Occipital lobe (tissue), 2 donors: ENCODE measurements around the gene SH2D3A. TPM values are rescaled to one million over a fixed set of nuclear protein-coding genes. Genes with fewer than 3 reads are reported as not detected.
"Not testable (repeated sequence)": the region's sequence is repeated elsewhere in the genome, so short reads cannot be mapped to it uniquely, and the experiment has no call there.

Experiments used
- DNase-seq: peaks from one replicate; lab custom pipeline; 2025; lab: John Stamatoyannopoulos, UW
- total RNA-seq: library from RNA; depleted of rRNA; stranded (reverse); fragments of >200 nt; gene quantifications from one replicate; pipeline ENCODE4 v1.2.3, GENCODE V29; 2014

SH2D3A gene
- total RNA-seq = not detected

DNA sequence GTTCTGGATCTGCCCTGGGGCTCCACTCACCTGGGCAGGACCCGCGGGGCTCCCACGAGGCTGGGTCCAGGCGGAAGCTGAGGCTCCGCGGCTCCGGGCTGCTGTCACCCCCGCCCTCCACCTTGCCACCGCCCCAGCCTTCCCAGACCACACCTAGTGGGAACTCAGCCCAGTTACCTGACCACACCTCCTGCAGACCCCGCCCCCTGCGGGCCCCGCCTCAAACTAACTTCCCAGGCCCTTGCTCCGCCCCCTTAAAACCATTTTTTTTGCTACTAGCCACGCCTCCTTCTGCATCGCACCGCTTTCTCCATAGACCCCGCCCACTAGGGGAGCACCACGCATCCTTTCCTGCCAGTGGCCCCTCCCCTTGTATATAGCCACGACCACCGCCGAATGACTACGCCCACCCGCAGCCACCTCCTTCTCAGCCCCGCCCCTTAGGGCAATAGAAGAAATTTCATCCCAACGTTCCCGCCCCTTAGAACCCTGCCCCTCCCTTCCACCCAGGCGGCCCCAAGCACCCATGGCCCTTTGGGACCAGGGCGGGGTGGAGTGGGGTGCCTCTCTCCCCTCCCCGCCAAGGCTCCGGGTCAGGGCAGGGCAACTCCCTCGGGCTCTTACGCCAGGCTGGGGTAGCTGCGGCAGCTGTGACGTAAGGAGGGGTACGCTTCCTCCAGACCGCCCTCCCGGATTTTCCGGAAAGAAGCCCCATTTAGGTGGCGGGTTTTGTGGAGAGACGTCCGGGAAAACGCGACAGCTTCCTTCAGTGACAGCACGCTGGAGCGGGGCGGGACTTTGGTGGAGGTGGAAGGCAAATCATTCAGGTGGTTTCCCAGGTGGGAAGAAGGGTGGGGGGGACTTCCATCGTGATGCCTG lies at the start of gene SH2D3A:
Gene SH2D3A (minus strand): TSS at position 79 of the 879 bp plus-strand sequence. CDS start 3,687 bp downstream, outside the sequence.
- no peak for DNase-seq

DNA sequence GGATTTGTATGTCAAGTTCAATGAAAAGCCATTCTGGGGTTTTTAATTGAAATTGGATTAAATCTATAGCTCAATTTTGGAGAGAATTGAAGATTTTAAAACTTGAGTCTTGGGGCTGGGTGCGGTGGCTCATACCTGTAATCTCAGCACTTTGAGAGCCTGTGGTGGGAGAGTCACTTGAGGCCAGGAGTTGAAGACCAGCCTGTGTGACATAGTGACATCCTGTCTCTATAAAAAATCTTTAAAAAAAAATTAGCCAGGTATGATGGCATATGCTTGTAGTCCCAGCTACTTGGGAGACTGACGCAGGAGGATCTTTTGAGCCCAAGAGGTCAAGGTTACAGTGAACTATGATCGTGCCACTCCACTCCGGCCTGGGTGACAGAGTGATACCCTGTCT lies 46.4 kb upstream of the SH2D3A start:
- no peak for DNase-seq

DNA sequence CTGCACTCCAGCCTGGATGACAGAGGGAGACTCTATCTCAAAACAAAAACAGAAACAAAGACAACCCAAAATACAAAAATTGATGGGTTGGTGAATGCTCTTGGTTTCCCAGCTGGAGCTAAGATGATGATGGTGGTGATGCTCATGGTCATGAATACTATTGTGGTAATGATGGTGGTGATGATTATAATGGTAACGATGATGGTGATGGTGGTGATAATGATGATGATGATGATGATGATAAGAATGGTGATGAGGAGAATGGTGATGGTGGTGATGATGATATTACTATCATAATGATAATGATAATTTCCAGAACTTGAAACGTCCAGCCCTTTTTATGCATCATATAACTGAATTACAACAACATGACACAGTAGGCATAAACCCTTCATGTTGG lies 45.4 kb upstream of the SH2D3A start:
- no peak for DNase-seq

DNA sequence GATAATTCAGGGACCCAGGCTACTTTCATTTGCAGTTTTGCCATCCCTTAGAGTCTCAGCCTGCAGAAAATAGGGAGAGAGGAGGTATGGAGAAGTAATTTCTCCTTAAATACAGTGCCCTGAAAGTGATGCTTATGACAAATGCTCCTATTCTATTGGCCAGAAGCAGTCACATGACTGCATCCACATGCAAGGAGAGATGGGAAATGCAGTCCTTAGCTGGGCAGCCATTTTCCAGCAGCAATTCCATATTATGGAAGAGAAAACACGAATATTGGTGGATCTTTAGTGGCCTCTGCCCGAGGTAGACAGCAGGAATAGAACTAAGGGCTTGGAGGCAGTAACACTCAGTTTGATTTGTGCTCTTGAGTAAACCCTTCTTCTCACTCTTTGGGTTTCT lies 44.7 kb upstream of the SH2D3A start:
- DNase-seq = no peak

DNA sequence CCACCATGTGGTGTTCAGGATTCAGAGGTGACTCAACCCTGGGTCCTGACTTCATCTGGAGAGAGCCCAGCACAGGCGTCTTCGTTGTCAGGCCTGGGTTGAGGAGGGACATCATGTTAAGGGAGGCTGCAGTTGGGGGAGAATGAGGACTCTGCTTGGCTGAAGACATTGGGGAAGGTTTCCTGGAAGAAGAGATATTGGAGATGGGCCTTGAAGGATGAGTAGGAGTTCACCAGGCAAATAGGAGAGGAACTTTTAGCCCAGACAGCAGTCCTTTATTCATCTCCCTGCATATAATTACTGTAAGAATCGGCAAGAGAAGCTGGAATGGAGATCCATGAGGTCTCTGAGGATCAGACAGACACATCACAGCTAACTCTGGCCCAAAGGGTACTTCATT lies 44.1 kb upstream of the SH2D3A start:
- DNase-seq = no peak

DNA sequence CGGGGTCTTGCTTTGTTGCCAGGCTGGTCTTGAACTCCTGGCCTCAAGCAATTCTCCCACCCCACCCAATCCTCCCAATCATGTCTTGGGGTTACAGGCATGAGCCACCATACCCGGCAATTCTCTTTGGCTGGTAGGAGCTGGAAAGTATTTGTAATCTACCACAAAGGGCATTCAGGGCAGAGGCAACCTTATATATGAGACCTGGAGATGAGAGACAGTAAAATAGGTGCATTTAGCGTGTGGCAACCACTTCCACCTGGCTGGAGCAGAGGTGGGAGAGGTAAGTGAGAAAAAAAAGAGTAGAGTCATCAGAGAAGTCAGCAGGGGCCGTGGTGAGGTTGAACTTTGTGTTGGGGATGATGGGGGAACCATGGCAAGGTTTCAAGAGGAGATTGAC lies 42.0 kb upstream of the SH2D3A start:
- DNase-seq = no peak

DNA sequence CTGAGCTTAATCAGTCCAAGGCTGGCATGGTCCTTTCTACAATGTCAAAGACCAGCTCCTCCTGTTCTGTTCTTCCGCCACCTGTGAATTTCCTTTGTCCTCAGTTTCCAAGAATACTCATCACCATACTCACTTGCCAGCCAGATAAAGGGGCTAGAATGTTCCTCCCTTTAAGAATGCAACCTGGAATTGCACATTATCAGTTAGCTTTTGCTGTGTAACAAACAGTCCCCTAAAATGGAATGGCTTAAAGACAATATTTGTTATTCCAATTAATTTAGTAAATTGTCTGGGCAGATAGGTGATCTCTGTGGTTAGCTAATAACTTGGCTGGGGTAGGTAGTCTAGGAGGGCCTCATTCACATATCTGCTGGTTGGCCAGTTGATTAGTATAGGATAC lies 41.3 kb upstream of the SH2D3A start:
- no peak for DNase-seq

DNA sequence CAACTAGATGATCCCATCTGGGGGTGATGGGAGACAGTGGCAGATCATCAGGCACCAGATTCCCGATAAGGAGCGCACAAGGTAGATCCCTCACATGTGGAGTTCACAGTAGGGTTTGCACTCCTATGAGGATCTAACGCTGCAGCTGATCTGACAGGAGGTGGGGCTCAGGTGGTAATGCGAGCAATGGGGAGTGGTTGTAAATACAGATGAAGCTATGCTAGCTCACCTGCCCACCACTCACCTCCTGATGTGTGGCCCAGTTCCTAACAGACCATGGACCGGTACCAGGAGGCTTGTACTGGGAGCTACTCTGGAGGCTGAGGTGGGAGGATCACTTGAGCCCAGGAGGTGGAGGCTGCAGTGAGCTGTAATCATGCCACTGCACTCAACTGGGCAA lies 40.1 kb upstream of the SH2D3A start:
- DNase-seq = no peak

DNA sequence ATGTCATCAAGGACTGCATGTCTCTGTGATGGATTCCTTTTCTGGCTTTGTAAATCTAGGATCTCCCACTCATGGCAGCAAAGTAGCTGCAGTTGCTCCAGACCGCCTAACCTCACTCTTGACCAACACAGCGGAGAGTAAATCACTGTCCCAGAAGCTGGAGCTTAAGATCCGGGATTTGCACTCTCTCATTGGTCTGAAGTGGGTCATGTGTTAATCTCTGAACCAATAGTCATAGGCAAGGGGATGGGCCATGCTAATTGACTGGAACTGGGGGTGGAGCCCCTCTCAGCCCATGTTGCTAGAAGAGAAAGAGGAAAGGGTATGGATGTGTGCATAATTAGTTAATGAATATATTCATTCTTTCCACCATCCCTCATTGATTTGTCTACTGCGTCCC lies 39.3 kb upstream of the SH2D3A start:
- no peak for DNase-seq

DNA sequence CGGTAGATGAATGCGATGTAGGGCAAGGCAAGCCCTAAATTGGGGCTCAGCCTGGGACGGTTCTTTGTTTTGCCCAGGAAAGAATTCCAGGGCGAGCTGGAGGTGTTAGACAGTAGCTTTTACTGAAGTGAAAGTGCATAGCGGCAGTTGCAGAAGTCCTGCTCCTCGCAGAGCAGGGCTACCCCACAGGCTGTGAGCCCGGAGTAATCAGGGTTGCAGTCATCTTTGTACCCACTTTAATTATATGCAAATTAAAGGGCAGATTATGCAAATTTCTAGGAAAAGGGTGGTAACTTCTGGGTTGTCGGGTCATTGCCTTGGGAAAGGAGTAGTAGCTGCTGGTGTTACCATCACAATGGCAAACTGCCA lies 35.8 kb upstream of the SH2D3A start:
- DNase-seq = no peak

DNA sequence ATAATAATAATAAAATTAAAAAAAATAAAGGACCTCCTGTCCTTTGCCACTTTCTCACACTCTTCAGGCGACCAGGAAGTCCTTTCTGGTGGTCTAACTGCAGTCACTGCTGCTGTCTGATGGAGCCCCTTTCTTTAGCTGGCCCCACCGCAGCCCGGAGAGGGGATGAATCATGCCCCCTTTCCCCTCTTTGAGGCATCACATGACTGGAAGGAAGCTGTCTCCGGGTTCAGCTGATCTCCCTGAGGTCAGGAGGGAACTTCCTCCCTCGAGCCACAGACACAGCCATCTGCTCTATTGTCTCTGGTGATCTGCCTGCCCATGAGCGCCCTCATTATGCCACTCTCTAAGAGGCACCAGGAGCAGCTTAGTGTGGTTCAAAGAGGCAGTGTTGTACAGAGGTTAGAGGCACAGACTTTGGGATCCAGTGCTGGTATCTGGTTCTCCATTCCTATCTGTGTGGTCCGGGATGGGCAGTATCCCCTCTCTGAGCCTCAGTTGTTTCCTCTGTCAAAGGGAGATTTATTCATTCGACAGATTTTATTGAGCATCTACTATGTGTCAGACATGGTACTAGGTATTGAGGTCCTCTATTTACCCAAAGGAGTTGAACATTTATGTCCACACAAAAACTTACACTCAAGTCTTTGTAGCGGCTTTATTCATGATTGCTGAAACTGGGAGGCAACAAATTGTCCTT lies 35.3 kb upstream of the SH2D3A start:
- DNase-seq = no peak

DNA sequence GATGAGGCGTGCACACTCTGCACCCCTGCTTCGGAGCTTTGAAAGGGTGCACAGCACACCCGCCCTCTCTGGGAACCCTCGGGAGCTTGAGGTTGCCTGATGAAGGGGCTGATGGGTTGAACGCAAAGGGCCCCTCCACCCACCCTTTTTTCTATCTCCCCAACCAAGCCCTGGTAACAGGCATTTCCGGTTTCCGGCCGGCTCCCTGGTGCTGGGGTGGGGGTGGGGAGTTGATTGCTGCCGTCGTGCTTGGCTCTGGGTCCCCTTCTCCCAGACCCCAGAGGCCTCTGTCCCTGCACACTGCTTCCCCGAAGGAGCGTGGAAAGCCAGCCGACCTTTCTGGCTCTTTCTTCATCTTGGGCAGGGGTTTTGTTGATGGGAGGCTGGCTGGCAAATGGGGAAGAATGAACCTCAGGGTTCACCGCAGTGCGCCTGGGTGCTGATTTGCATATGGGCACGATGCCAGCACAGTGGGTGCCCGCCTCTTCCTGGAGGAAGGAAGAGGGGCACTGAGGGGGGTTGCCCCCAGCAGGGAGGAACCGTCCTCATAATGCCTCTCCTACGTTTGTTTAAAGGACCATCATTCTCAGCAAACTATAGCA lies 34.4 kb upstream of the SH2D3A start:
- DNase-seq = no peak

DNA sequence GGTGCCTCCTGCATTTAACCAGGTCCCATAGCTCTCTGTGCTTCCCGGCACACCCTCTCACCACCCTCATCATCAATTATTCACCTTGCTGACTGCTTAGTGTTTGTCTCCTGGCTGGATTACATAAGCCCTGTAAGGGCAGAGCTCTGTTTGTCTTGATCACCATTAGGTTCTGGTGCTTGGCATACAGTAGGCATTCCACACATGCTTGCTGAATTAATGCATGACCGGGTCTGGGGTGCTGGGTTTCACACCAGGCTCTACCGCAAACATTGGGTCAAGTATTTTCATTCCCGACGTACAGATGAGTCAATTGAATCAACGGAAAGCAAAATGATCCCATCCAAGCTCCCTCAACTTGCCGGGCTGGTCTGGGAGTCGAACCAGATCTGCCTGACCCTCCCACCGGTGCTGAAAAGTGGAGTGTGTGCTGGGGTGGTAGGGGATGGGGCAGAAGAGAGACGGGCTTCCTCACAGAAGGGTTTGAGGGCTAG lies 33.8 kb upstream of the SH2D3A start:
- no peak for DNase-seq

DNA sequence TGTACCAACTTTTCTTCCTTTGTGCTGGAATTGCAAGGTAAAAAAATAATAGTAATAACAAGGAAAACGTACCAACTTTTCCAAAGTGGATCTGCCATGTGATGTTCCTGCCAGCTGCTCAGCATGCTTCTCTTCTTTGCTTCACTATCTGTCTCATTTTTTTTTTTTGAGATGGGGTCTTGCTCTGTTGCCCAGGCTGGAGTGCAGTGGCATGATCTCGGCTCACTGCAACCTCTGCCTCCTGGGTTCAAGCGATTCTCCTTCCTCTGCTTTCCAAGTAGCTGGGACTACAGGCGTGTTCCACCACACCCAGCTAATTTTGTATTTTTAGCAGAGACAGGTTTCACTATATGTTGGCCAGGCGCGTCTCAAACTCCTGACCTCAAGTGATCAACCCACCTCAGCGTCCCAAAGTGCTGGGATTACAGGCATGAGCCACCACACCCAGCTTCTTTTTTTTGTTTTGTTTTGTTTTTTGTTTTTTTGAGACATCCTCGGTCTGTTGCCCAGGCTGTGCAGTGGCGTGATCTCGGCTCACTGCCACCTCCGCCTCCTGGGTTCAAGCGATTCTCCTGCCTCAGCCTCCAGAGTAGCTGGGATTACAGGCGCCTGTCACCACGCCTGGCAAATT lies 33.0 kb upstream of the SH2D3A start:
- not testable (repeated sequence) for DNase-seq

DNA sequence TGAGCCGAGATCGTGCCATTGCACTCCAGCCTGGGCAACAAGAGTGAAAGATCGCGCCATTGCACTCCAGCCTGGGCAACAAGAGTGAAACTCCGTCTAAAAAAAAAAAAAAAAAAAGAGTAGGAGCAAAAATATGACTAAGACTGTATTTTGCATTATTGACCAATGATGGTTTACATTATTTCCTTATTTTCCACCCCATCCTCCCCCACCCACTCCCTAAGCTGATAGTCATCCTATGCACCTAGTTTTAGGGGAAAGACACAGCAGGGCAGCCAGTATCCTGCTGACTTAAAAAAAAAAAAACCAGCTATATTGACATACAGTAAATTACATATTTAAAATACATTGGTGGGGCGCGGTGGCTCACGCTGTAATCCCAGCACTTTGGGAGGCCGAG lies 30.4 kb upstream of the SH2D3A start:
- no peak for DNase-seq

DNA sequence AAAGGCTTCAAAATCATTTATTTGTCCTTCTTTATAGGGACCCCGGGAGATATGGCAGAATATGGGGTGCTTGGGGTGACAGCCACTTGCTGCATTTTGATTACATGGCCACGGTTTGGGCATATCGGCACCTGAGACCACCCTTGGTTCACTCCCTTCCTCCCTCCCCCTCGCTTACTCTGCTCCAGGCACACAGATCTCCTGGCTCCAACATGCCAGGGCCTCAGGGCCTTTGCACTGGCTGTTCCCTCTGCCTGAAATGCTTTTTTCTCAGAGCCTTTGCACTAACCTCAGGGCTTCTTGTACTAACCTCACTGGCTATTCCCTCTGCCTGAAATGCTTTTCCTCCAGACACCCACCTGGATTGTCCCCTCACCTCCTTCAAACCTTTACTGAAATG lies 29.0 kb upstream of the SH2D3A start:
- DNase-seq = no peak

DNA sequence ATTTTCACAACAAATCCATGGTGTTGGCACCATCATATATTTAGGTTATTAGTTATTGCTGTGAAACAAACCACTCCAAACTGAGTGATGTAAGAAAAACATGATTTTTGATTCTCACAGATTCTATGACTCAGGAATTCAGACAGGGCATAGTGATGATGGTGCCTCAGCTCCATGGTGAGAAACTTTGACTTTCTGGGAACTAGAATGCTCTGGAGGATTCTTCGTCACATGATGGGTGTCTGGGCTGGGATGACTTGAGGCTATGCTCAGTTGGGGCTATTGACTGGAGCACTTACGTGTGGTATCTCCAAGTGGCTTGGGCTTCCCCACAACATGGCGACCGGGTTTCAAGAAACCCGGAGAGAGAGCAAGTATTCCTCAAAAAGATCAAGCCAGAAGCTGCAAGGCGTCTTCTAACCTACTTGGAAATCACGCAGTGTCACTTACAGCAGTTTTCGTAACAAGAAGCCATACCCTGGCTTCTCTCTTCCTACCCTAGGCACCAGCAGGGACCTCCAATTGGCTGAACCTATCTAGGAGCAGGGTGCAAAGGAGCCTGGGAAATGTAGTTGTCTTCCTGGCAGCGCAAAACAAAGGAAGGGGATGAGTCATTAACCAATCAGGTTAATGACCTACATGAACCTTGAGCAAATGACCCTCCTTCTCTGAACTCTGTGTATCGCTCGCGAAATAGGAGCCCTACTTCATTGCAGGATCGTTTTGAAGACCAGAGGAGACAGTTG lies 27.6 kb upstream of the SH2D3A start:
- no peak for DNase-seq

DNA sequence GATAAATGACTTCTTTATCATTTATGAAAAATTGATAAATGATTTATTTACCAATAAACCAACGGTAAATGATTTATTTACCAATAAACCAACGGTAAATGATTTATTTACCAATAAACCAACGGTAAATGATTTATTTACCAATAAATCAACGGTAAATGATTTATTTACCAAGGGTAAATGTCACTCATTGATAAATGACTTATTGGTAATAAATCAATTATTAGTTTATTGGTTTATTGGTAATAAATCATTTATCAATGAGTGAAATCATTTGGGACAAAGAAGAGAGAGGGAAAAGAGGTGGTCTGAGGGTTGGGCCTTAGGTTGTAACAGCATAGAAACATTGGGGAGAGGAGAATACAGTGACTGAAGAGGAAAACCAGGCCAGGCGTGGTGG lies 26.7 kb upstream of the SH2D3A start:
- DNase-seq = no peak

DNA sequence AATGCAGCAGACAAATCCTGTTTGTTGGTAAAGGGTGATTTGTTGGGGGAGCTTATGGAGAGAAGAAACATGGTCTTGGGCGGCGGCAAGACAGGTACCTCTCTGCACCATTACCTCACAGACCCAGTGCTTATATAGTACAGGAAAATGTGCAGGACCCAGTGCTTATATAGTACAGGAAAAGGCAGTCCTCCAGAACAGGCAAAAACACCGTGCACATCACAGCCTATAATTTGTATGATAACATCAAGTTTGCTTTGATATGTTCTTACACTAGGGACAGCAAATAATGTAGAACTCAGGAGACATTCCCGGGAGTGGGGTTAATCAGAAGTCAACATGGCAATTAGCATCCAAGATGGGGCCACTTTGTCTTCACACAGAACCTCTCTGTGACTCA lies 26.2 kb upstream of the SH2D3A start:
- no peak for DNase-seq

DNA sequence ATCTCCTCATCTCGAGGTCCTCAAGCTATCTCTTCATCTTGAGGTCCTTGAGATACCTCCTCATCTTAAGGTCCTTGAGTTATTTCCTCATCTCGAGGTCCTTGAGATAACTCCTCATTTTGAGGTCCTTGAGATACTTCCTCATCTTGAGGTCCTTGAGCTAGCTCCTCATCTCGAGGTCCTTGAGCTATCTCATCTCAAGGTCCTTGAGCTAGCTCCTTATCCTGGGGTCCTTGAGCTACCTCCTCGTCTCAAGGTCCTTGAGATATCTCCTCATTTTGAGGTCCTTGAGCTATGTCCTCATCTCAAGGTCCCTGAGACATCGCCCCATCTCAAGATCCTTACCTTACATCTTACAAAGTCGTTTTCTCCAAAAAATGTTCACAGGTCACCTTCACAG lies 24.0 kb upstream of the SH2D3A start:
- DNase-seq = no peak
